ENCODE measurements around the gene ZNF597. TPM values are rescaled to one million over a fixed set of nuclear protein-coding genes. Genes with fewer than 3 reads are reported as not detected.

ZNF597 gene
- total RNA-seq, 1 donor from 2014 or later = 1.7 TPM

- Histone ChIP-seq H3K27me3 (ENCODE audit: low read depth) (no peaks in the 10 kb centered on the region), H3K36me3 (peaks cover 53% of the 10 kb centered on the region), H3K27ac (replicated peaks) (no peak overlapping the region), H3K4me1 (peaks cover 31% of the 10 kb centered on the region), H3K9me3 (replicated peaks) (no peaks in the 10 kb centered on the region), H3K4me3 (no peak overlapping the region)
- intact Hi-C loops (cut with micrococcal nuclease) = no loop called here
- DNase-seq = no peak
- TF ChIP-seq, protein P1, sequence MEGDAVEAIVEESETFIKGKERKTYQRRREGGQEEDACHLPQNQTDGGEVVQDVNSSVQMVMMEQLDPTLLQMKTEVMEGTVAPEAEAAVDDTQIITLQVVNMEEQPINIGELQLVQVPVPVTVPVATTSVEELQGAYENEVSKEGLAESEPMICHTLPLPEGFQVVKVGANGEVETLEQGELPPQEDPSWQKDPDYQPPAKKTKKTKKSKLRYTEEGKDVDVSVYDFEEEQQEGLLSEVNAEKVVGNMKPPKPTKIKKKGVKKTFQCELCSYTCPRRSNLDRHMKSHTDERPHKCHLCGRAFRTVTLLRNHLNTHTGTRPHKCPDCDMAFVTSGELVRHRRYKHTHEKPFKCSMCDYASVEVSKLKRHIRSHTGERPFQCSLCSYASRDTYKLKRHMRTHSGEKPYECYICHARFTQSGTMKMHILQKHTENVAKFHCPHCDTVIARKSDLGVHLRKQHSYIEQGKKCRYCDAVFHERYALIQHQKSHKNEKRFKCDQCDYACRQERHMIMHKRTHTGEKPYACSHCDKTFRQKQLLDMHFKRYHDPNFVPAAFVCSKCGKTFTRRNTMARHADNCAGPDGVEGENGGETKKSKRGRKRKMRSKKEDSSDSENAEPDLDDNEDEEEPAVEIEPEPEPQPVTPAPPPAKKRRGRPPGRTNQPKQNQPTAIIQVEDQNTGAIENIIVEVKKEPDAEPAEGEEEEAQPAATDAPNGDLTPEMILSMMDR (IDR thresholded peaks at IDR 0.05; ENCODE audit: borderline replicate concordance) = no peak
Observed at GRCh38 chr16:3487521-3488410, 44.5 kb upstream of the ZNF597 start.

DNA sequence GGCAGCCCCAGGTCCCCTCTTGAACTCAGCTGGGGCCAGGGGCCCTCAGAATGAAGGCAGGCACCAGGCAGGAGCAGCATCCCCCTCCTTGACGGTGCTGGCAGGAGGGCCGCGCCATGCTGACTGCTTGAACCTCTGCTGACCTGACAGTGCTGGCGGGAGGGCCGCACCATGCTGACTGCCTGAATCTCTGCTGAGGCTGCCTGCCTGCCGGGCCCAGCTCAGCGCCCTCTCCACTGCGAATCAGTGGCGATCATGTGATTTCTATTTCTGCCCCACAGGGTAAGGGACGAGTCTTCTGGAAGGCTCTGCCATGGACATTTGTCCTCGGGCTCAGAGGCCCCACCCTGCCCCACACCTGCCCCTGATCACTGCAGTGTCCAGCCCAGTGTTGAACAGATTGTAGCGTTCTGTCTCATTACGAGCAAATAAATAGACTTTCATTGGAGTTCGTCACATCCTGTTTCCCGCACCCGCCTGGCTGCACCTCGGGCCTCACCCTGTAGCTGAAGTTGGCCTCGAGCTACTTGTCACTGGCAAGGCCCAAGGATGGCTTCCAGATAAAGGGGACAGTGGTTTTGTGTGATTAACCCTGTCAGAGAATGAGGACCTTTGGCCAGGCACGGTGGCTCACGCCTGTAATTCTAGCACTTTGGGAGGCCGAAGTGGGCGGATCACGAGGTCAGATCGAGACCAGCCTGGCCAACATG, 43.4 kb upstream of the ZNF597 start:
- intact Hi-C loops (cut with micrococcal nuclease) = no loop called here
- DNase-seq = no peak
- H3K4me3 ChIP-seq = no peak overlapping the region
- TF ChIP-seq, protein P1 (IDR thresholded peaks at IDR 0.05; ENCODE audit: borderline replicate concordance) = no peak
- peak overlapping the region; percentile 56 for H3K27ac ChIP-seq (replicated peaks)
- H3K9me3 ChIP-seq (replicated peaks) = no peaks in the 10 kb centered on the region
- peaks cover 64% of the 10 kb centered on the region for H3K36me3 ChIP-seq
- no peaks in the 10 kb centered on the region for H3K27me3 ChIP-seq (ENCODE audit: low read depth)
- peaks cover 29% of the 10 kb centered on the region for H3K4me1 ChIP-seq

DNA sequence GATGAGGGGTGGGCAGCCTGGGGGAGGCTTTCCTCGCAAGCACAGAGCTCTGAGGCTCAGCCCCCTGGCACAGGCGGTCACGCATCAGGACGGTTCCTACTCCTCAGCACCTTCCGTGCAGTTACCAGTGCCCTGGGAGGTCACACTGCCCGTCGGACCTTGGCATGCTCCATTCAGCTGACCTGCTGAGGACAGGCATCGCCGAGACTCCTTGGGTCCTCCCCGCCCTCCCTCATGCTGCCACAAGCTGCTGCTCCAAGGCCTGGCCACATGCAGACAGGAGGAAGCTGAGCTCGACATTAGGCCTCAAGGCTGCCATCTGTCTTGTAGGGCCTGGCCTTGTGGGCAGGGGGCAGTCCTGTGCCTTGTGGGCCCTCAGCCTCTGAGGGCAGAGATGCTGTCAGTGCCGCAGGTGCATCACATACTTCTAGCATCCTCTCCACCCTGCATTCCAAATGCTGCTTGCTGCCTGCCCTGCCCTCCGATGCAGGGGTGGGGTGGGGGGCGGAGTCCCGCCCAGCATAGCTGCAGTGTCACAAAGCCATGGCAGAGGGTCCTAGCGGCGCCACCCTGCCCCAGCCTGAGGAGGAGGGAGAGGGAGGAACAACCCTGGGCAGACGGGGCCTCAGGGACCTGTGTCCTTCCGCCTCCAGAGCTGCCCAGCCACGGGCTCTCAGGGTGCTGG, 42.7 kb upstream of the ZNF597 start:
- no peak for DNase-seq
- peak overlapping the region; percentile 56 for H3K27ac ChIP-seq (replicated peaks)
- intact Hi-C loops (cut with micrococcal nuclease) = no loop called here
- no peaks in the 10 kb centered on the region for H3K27me3 ChIP-seq (ENCODE audit: low read depth)
- H3K9me3 ChIP-seq (replicated peaks) = no peaks in the 10 kb centered on the region
- TF ChIP-seq, protein P1 (IDR thresholded peaks at IDR 0.05; ENCODE audit: borderline replicate concordance) = no peak
- H3K4me1 ChIP-seq = peaks cover 29% of the 10 kb centered on the region
- peaks cover 71% of the 10 kb centered on the region for H3K36me3 ChIP-seq
- no peak overlapping the region for H3K4me3 ChIP-seq

- Histone ChIP-seq H3K4me1 (peaks cover 28% of the 10 kb centered on the region), H3K27me3 (ENCODE audit: low read depth) (no peaks in the 10 kb centered on the region), H3K9me3 (replicated peaks) (no peaks in the 10 kb centered on the region), H3K4me3 (no peak overlapping the region), H3K36me3 (peaks cover 79% of the 10 kb centered on the region), H3K27ac (replicated peaks) (no peak overlapping the region)
- no peak for DNase-seq
- intact Hi-C loops (cut with micrococcal nuclease) = no loop called here
- TF ChIP-seq, protein P1 (IDR thresholded peaks at IDR 0.05; ENCODE audit: borderline replicate concordance) = no peak
Observed at GRCh38 chr16:3485097-3485745, 41.9 kb upstream of the ZNF597 start.

All from left ventricle myocardium inferior (tissue), 1 donor.